Right lobe of liver (tissue), 6 donors: ENCODE results near the gene CD200R1L. TPM values are rescaled to one million over a fixed set of nuclear protein-coding genes. Genes with fewer than 3 reads are reported as not detected.
"Not testable (repeated sequence)": the region's sequence is repeated elsewhere in the genome, so short reads cannot be mapped to it uniquely, and the experiment has no call there.

Source experiments
- ATAC-seq, 4 donors: fragments of 200-7000 bp; cut with Tn5 transposase; one replicate each; pipeline ENCODE4 v1.9.1; 2020; ENCODE audit warnings: mild to moderate bottlenecking in 4 of 4, moderate library complexity in 4 of 4
- DNase-seq, 3 donors: peaks; one replicate each; pipeline ENCODE4 v3.0.0-alpha.2; 2020
- H3K27ac ChIP-seq, 3 donors: fragments of 200-600 bp; one replicate each; pipeline ENCODE4 v1.8.0; 2022
- H3K27me3 ChIP-seq, 2 donors: fragments of 200-600 bp; one replicate each; pipeline ENCODE4 v1.8.0; 2022
- H3K36me3 ChIP-seq, 4 donors: fragments of 200-600 bp; sonication (generic) in 1 of 4; one replicate each; pipeline versions ENCODE4 v1.5.1 to v1.8.0; 2017 to 2022; ENCODE audit warnings: control low read depth in 1 of 4
- H3K4me1 ChIP-seq, 4 donors: fragments of 200-600 bp; sonication (generic) in 1 of 4; one replicate each; pipeline versions ENCODE4 v1.5.1 to v1.8.0; 2017 to 2022; ENCODE audit warnings: control low read depth in 1 of 4
- H3K4me3 ChIP-seq, 3 donors: fragments of 200-600 bp; one replicate each; pipeline ENCODE4 v1.8.0; 2022
- H3K9me3 ChIP-seq, 4 donors: fragments of 200-600 bp; sonication (generic) in 1 of 4; one replicate each; pipeline versions ENCODE4 v1.5.1 to v1.8.0; 2017 to 2022; ENCODE audit warnings: control low read depth in 1 of 4
- POLR2A ChIP-seq: fragments of 450-650 bp; IDR thresholded peaks from one replicate; pipeline ENCODE4 v1.6.1; 2017; ENCODE audit warnings: antibody characterized with exemption, mild to moderate bottlenecking
- WGBS: methylation state at CpG from one replicate; pipeline ENCODE4 v1.1.6; 2018; ENCODE audit warnings: low coverage, low lambda C conversion rate; ENCODE audit not compliant: insufficient coverage; ENCODE audit errors: missing lambda C conversion rate; 5-methylcytosine and 5-hydroxymethylcytosine counted together
- intact Hi-C, 2 donors: fragments of 100-400 bp; cut with DNase I; formaldehyde crosslinking; loops; one replicate each; pipeline versions ENCODE4 v1.11.2 to v1.14.1; 2022
- total RNA-seq, 6 experiments: library from RNA; depleted of rRNA in 2 of 6; stranded (reverse); fragments of >200 nt in 2 of 6; fragmentation: NEBNext Ultra II Directional in 3 of 6; extraction: Animal tissue kit (Norgen Biotek cat#: 25700) in 3 of 6; gene quantifications; one replicate each; pipeline versions ENCODE4 v1.1.0 to v1.2.4, GENCODE V29; 2016 to 2023
- TF ChIP-seq, protein P1 (sequence below), 4 donors: fragments of 200-600 bp in 3 of 4; fragments of 450-650 bp in 1 of 4; IDR thresholded peaks; one replicate each; pipeline versions ENCODE4 v1.5.1 to v1.8.0; 2016 to 2022; ENCODE audit warnings: antibody characterized with exemption in 4 of 4, mild to moderate bottlenecking in 2 of 4
- donor health status: DM: no; HTN: yes; CAD: no.
- donor health status: DM: no; HTN: no; CAD: no.
- donor health status: DM: no; HTN: no; CAD: no.
- donor health status: DM: no; HTN: yes; CAD: no.
- donor health status: DM: no; HTN: yes; CAD: no.

CD200R1L gene
- total RNA-seq, 6 experiments from 2014 or later: not detected

- peak in 1 of 4 donors; percentile 10 for ATAC-seq
- intact Hi-C loops: no loop called here
- H3K4me1 ChIP-seq: no peaks in the 10 kb centered on the region
- TF ChIP-seq, protein P1, sequence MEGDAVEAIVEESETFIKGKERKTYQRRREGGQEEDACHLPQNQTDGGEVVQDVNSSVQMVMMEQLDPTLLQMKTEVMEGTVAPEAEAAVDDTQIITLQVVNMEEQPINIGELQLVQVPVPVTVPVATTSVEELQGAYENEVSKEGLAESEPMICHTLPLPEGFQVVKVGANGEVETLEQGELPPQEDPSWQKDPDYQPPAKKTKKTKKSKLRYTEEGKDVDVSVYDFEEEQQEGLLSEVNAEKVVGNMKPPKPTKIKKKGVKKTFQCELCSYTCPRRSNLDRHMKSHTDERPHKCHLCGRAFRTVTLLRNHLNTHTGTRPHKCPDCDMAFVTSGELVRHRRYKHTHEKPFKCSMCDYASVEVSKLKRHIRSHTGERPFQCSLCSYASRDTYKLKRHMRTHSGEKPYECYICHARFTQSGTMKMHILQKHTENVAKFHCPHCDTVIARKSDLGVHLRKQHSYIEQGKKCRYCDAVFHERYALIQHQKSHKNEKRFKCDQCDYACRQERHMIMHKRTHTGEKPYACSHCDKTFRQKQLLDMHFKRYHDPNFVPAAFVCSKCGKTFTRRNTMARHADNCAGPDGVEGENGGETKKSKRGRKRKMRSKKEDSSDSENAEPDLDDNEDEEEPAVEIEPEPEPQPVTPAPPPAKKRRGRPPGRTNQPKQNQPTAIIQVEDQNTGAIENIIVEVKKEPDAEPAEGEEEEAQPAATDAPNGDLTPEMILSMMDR (IDR thresholded peaks at IDR 0.05): no peak
- no peak for TF ChIP-seq POLR2A
- no peak for DNase-seq
- H3K27ac ChIP-seq: no peak overlapping the region
- peaks cover 0 to 2% (median 0%) of the 10 kb centered on the region in 4 donors for H3K9me3 ChIP-seq
- H3K4me3 ChIP-seq: no peak overlapping the region
- H3K27me3 ChIP-seq: no peaks in the 10 kb centered on the region
- H3K36me3 ChIP-seq: no peaks in the 10 kb centered on the region
These were observed 9.9 kb upstream of the CD200R1L start for GRCh38 chr3:112856537-112856936.

GRCh38 chr3:112855883-112856282 lies 9.2 kb upstream of the CD200R1L start:
- Histone ChIP-seq H3K4me3 (no peak overlapping the region), H3K4me1 (no peaks in the 10 kb centered on the region), H3K27me3 (no peaks in the 10 kb centered on the region), H3K9me3 (peaks cover 0 to 3% (median 0%) of the 10 kb centered on the region in 4 donors), H3K36me3 (no peaks in the 10 kb centered on the region), H3K27ac (no peak overlapping the region)
- TF ChIP-seq, protein P1 (IDR thresholded peaks at IDR 0.05): no peak
- no peak for DNase-seq
- intact Hi-C loops: no loop called here
- ATAC-seq: no peak

- 73% methylated on average over 3 of the region's 3 CpGs for WGBS
- H3K9me3 ChIP-seq, H3K27ac ChIP-seq, H3K4me3 ChIP-seq, ATAC-seq, DNase-seq, intact Hi-C loops, H3K27me3 ChIP-seq, H3K36me3 ChIP-seq, H3K4me1 ChIP-seq: not testable (repeated sequence)
These were observed 8.4 kb upstream of the CD200R1L start for GRCh38 chr3:112855074-112855473.

DNA sequence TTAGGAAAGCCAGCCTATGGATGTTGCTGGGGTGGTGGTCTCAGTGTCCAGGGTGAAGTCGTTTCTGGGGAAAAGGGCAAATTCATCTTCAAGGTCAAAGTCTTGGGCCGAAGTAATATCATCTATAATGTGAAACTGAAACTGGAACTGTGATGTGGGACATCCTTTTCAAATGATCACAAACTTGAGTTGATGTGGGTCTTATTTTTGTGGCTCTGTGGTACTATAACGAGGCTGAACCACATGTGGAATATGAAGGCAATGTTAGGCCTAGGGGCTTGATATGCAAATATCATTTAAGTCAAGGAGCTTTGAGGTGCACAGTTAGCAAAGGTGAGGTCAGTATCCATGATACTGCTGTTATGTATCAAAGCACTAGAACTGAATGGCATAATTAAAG lies 1.5 kb upstream of the CD200R1L start:
- WGBS: 35% methylated on average over 3 of the region's 3 CpGs

DNA sequence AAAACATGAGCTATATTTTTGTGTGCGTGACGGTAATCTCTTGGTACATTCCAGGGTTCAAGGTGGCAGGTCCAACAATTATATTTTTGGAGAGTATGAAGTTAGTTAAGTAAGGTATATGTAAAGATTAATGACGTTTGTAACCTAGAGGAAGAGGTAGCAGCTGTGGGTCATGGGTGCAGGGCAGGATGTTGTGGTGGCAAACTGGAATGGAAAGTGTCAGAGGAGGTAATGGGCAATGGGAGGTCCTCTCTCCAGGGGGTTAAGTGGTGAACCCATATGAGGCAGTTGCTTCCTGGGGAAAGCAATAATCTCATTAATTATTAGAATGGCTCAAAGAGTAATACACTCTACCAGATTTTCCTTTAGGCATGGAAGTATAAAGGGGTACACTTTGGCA lies 1.0 kb upstream of the CD200R1L start:
- TF ChIP-seq, protein P1 (IDR thresholded peaks at IDR 0.05): no peak
- TF ChIP-seq POLR2A: no peak
- WGBS: 54% methylated on average over 3 of the region's 3 CpGs
- no peak overlapping the region for H3K27ac ChIP-seq

More for the DNA sequence above, 1.5 kb upstream of the CD200R1L start:
- ATAC-seq (no peak), DNase-seq (no peak)
- Histone ChIP-seq H3K4me1 (no peaks in the 10 kb centered on the region), H3K4me3 (no peak overlapping the region), H3K27ac (no peak overlapping the region), H3K9me3 (peaks cover 0 to 3% (median 0%) of the 10 kb centered on the region in 4 donors), H3K36me3 (no peaks in the 10 kb centered on the region), H3K27me3 (no peaks in the 10 kb centered on the region)
- TF ChIP-seq, protein P1 (IDR thresholded peaks at IDR 0.05): no peak
- no peak for TF ChIP-seq POLR2A
- intact Hi-C loops: no loop called here

More for the DNA sequence above, 1.0 kb upstream of the CD200R1L start:
- Histone ChIP-seq H3K36me3 (no peaks in the 10 kb centered on the region), H3K4me1 (no peaks in the 10 kb centered on the region), H3K27me3 (no peaks in the 10 kb centered on the region), H3K9me3 (peaks cover 0 to 3% (median 0%) of the 10 kb centered on the region in 4 donors), H3K4me3 (no peak overlapping the region)
- intact Hi-C loops: no loop called here
- DNase-seq (no peak), ATAC-seq (no peak)
